Hepatocyte (in vitro differentiated cells): ENCODE measurements around the gene COBL. TPM values are rescaled to one million over a fixed set of nuclear protein-coding genes. Genes with fewer than 3 reads are reported as not detected.

Experiments used
- DNase-seq: peaks from one replicate; pipeline ENCODE4 v3.0.0-alpha.2; 2016; ENCODE audit warnings: low spot score
- H2AFZ ChIP-seq: fragments of 200-600 bp; sonication (generic); 2 replicates; pipeline ENCODE4 v1.6.0; 2016; ENCODE audit warnings: antibody characterized with exemption, mild to moderate bottlenecking
- H3K27ac ChIP-seq: fragments of 200-600 bp; sonication (generic); 2 replicates; pipeline ENCODE4 v1.5.1; 2016; ENCODE audit warnings: mild to moderate bottlenecking
- H3K27me3 ChIP-seq: fragments of 200-600 bp; sonication (generic); 2 replicates; pipeline ENCODE4 v1.6.1; 2016
- H3K36me3 ChIP-seq: fragments of 200-600 bp; sonication (generic); replicated peaks from 2 replicates; pipeline ENCODE4 v1.5.1; 2016; ENCODE audit warnings: low read depth; ENCODE audit not compliant: insufficient read depth
- H3K4me1 ChIP-seq: fragments of 200-600 bp; sonication (generic); 2 replicates; pipeline ENCODE4 v1.5.1; 2016; ENCODE audit warnings: mild to moderate bottlenecking, moderate library complexity; ENCODE audit not compliant: insufficient read depth
- H3K4me2 ChIP-seq: fragments of 200-600 bp; sonication (generic); 2 replicates; pipeline ENCODE4 v1.6.0; 2016
- H3K4me3 ChIP-seq: fragments of 200-600 bp; sonication (generic); 2 replicates; pipeline ENCODE4 v1.5.1; 2016; ENCODE audit warnings: mild to moderate bottlenecking
- H3K79me2 ChIP-seq: fragments of 200-600 bp; sonication (generic); 2 replicates; pipeline ENCODE4 v1.6.0; 2017; ENCODE audit warnings: mild to moderate bottlenecking
- H3K9me2 ChIP-seq: fragments of 200-600 bp; sonication (generic); replicated peaks from 2 replicates; pipeline ENCODE4 v1.6.0; 2017; ENCODE audit warnings: mild to moderate bottlenecking; ENCODE audit not compliant: insufficient read depth
- H3K9me3 ChIP-seq: fragments of 200-600 bp; sonication (generic); 2 replicates; pipeline ENCODE4 v1.5.1; 2016; ENCODE audit warnings: low read depth, mild to moderate bottlenecking
- H4K20me1 ChIP-seq: fragments of 200-600 bp; sonication (generic); 2 replicates; pipeline ENCODE4 v1.6.0; 2016; ENCODE audit warnings: mild to moderate bottlenecking; ENCODE audit not compliant: insufficient read depth, poor library complexity, severe bottlenecking
- CTCF ChIP-seq: fragments of 200-600 bp; sonication (generic); IDR thresholded peaks from 2 replicates; pipeline ENCODE4 v1.5.1; 2016; ENCODE audit warnings: antibody characterized with exemption, mild to moderate bottlenecking; ENCODE audit not compliant: poor library complexity
- EZH2 ChIP-seq: fragments of 200-600 bp; sonication (generic); IDR thresholded peaks from 2 replicates; pipeline ENCODE4 v1.6.1; 2016; ENCODE audit warnings: antibody characterized with exemption, mild to moderate bottlenecking, borderline replicate concordance
- EZH2phosphoT487 ChIP-seq: fragments of 200-600 bp; sonication (generic); IDR thresholded peaks from one replicate; pipeline ENCODE4 v1.6.1; 2018; ENCODE audit warnings: antibody characterized with exemption, mild to moderate bottlenecking, low read depth, moderate library complexity; ENCODE audit not compliant: unreplicated experiment, severe bottlenecking
- WGBS: methylation state at CpG from one replicate; pipeline ENCODE4 v1.1.6; 2016; ENCODE audit warnings: low lambda C conversion rate; ENCODE audit errors: missing lambda C conversion rate; 5-methylcytosine and 5-hydroxymethylcytosine counted together
- polyA plus RNA-seq: library from polyadenylated mRNA; unstranded; fragments of >200 nt; fragmentation: Nextera tagmentation; extraction: Ambion mirVana; gene quantifications from 2 replicates; pipeline ENCODE4 v1.2.1, GENCODE V29; 2016
- total RNA-seq: library from RNA; depleted of rRNA; stranded (reverse); fragments of >200 nt; gene quantifications from 2 replicates; pipeline ENCODE4 v1.2.3, GENCODE V29; 2014

Gene COBL
- total and polyA plus RNA-seq, 2 experiments from 2014 or later = 7.8 to 20.5 TPM

GRCh38 chr7:51146816-51147586 is 169.6 kb downstream of the COBL start:
- TF ChIP-seq EZH2phosphoT487 = no peak
- no peak for TF ChIP-seq CTCF
- TF ChIP-seq EZH2 = no peak
- 86% methylated on average over 7 of the region's 7 CpGs for WGBS
- no peaks in the 10 kb centered on the region for H3K36me3 ChIP-seq
- H2AFZ ChIP-seq = no peak overlapping the region
- H3K4me2 ChIP-seq = no peak overlapping the region
- H3K9me3 ChIP-seq = no peaks in the 10 kb centered on the region
- H3K27ac ChIP-seq = no peak overlapping the region
- no peaks in the 10 kb centered on the region for H3K79me2 ChIP-seq
- no peaks in the 10 kb centered on the region for H3K4me1 ChIP-seq
- H3K4me3 ChIP-seq = no peak overlapping the region
- DNase-seq = no peak
- H3K9me2 ChIP-seq = no peaks in the 10 kb centered on the region
- no peaks in the 10 kb centered on the region for H3K27me3 ChIP-seq
- no peaks in the 10 kb centered on the region for H4K20me1 ChIP-seq

GRCh38 chr7:51144178-51144577 is 172.4 kb downstream of the COBL start:
- Histone ChIP-seq H3K36me3 (no peaks in the 10 kb centered on the region), H3K4me3 (no peak overlapping the region), H3K79me2 (peaks cover 2% of the 10 kb centered on the region), H3K27me3 (no peaks in the 10 kb centered on the region), H4K20me1 (no peaks in the 10 kb centered on the region), H2AFZ (no peak overlapping the region), H3K9me3 (no peaks in the 10 kb centered on the region), H3K4me2 (no peak overlapping the region), H3K9me2 (no peaks in the 10 kb centered on the region), H3K27ac (no peak overlapping the region), H3K4me1 (no peaks in the 10 kb centered on the region)
- DNase-seq = no peak
- TF ChIP-seq EZH2 = no peak
- TF ChIP-seq CTCF = no peak
- no peak for TF ChIP-seq EZH2phosphoT487
- WGBS = 72% methylated on average over 7 of the region's 7 CpGs

- DNase-seq = no peak
- no peaks in the 10 kb centered on the region for H3K4me1 ChIP-seq
- no peak overlapping the region for H2AFZ ChIP-seq
- no peak overlapping the region for H3K4me2 ChIP-seq
- no peaks in the 10 kb centered on the region for H4K20me1 ChIP-seq
- no peaks in the 10 kb centered on the region for H3K27me3 ChIP-seq
- no peaks in the 10 kb centered on the region for H3K36me3 ChIP-seq
- TF ChIP-seq EZH2phosphoT487 = no peak
- no peak for TF ChIP-seq EZH2
- no peak for TF ChIP-seq CTCF
- WGBS = 82% methylated on average over 6 of the region's 6 CpGs
- H3K4me3 ChIP-seq = no peak overlapping the region
- H3K79me2 ChIP-seq = peaks cover 2% of the 10 kb centered on the region
- no peak overlapping the region for H3K27ac ChIP-seq
- H3K9me2 ChIP-seq = no peaks in the 10 kb centered on the region
- no peaks in the 10 kb centered on the region for H3K9me3 ChIP-seq
Observed at GRCh38 chr7:51142741-51143385, 173.7 kb downstream of the COBL start.
